ENCODE measurements around the gene CDK4.

Gene CDK4

DNA sequence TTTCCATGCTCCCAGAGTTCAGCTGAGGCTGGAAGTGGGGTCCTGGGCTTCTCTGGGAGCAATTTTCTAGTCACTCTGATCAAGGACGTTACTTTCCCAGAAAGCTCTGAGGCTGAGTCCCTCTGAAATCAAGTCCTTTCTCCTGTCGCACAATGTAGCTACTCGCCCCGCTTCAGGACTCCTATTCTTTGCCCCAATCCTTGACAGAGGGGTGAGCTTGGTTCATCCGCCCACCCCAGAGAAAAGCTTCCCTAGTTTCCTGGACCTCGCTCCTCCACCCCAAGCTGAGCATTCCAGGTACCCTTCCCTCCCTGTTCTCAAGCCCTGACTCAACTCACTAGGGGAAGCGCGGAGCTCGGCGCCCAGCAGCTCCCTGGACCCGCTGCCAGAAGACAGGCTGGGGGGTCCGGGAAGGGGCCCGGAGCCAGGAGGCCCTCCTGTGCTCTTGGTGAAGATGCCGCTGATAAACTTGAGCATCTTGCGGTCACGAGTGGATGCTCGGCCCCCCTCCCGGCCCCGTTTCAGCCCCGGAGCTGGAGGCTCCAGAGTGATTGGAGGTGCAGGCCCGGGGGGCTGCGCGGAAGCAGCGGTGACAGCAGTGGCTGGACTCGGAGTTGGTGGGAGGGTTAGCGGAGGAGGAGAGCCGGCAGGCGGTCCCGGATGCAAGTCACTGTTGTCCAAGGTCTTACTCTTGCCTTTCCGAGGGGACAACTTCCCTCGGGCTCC lies 15.2 kb downstream of the CDK4 start:
- no peak for DNase-seq

- DNase-seq = no peak
Observed at GRCh38 chr12:57735952-57736740, 16.0 kb downstream of the CDK4 start.

- DNase-seq = no peak
Observed at GRCh38 chr12:57735198-57735855, 16.8 kb downstream of the CDK4 start.

- DNase-seq = no peak
Observed at GRCh38 chr12:57734591-57734990, 17.5 kb downstream of the CDK4 start.

GRCh38 chr12:57733928-57734327 lies 18.2 kb downstream of the CDK4 start:
- no peak for DNase-seq

GRCh38 chr12:57732726-57733593 lies 19.1 kb downstream of the CDK4 start:
- no peak for DNase-seq

DNA sequence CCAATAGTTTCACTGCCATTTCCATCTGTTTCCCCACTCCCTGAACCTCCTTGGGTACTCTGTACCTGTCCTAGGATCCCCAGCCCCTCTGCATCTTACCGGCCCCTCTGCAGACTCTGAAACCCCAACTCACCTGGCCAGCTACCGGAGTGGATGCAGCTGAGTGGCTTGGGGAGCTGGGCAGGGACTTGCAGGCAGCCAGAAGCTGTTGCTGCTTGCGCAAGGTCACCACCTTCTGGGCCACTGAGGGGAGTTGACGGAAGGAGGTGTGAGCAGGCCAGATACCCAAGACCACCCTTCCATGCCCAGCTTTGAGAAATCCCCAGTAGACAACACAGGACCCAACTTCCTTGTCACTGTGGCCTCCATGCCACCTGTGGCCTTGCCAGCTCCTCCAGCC lies 19.8 kb downstream of the CDK4 start:
- DNase-seq = no peak

DNA sequence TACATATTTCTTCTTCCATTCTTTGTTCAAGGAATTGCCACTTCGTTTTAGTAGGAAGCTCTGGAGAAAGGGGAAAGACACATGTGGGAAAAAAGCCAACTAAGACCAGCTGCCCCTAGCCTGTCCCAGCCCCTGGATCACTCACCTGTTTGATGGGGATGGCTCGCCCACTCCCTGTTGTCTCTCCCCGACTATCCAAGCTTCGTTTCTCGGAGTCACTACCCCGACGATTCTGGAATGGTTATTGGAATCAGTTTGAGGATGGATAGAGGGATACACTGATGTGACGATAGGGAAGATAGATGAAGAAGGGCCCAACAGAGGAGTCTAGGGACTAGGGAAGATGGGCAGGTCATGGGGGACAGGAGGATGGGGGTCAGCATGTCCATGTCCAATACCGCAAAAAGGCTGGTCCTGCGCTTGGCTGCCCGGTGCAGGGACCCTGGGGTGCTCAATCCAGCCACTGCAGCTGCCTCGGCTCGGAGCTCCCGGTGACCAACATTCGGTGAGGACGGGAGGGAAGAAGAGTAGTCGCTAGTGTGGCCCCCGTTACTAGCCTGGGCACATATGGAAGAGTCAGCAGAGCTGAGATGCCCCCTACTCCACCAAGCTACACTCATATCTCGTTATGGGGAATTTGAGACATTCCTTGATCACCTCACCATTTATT lies 20.6 kb downstream of the CDK4 start:
- no peak for DNase-seq

GRCh38 chr12:57730336-57731067 lies 21.6 kb downstream of the CDK4 start:
- no peak for DNase-seq

DNA sequence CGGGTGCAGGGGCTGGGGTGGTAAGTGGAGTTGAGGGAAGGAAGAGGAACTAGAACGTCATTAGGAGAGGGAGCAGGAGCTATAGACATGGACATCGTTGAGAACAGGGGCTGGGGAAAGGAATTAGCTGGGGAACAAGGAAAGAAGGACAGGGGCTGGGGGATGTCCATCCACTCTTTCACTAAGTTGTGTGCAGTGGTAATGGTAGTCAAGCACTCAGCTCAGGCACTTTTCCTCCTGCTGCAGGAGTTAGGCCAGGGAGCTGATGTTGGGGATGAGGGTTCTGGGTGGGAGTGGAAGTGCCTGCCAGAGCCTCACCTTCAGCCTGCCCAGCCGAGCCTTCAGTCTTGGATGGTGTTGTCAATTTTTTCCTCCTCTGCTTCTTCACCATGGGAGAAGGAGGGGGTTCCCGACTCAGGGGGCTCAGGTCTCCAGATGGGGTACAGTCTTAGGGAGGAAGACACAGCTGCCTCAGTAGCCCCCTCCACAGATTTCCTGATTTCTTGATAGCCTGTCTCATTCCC lies 22.7 kb downstream of the CDK4 start:
- DNase-seq = no peak

GRCh38 chr12:57727758-57728395 lies 24.2 kb downstream of the CDK4 start:
- peak; percentile 36 for DNase-seq

GRCh38 chr12:57726884-57727757 lies 25.0 kb downstream of the CDK4 start:
- DNase-seq = peak; percentile 49

GRCh38 chr12:57726151-57726883 lies 25.8 kb downstream of the CDK4 start:
- DNase-seq = peak; percentile 81

DNA sequence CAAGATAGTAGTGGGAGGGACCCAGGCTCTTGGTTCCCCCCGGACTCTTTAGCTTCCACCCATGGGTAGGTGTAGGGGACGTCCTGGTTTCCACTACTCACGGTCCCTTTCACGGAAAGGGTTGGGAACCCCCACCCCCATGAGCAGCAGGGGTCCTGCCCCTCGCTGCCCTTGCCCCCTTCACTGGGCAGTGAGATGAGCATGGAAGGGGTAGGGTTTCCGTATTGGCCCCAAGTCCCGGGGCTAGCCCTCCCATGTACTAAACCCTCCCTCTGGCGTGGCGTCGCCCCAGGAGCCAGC lies 26.3 kb downstream of the CDK4 start:
- DNase-seq = no peak

DNA sequence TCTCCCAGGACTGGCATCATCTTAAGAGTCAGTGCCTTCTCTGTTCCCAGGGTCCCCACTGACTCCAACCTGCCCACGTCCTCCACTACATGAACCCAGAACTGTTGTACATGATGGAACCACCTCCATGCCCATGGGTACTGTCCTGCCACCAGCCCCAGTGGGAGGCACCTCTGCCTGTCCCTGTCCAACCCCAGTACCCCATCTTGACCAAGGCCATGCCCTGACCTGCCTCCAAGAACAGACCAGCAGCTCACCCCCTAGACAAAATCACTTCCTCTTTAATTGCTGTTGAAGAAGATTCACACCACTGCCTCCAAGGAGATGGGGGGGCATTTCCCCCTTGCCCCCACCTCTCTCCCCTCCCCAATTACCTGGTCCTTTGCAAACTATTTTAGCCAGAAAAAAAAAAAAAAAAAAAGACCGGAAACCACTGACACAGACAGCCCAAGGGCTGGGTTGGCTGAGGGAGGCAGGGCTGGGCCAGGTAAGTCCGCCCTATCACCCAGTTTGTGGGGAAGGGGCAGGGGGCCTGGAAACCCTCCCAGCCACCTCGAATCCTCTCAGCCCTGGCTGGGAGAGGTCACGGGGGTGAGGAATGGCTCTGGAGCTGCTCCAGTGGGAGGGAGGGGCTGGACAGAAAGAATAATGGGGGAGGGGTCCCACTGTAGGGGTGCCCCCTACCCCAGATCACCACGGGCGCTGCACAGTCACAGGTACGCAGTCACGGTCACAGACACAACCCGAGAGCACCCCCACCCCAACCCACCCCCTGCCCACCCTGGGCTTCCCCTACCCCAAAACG lies 27.0 kb downstream of the CDK4 start:
- no peak for DNase-seq

DNA sequence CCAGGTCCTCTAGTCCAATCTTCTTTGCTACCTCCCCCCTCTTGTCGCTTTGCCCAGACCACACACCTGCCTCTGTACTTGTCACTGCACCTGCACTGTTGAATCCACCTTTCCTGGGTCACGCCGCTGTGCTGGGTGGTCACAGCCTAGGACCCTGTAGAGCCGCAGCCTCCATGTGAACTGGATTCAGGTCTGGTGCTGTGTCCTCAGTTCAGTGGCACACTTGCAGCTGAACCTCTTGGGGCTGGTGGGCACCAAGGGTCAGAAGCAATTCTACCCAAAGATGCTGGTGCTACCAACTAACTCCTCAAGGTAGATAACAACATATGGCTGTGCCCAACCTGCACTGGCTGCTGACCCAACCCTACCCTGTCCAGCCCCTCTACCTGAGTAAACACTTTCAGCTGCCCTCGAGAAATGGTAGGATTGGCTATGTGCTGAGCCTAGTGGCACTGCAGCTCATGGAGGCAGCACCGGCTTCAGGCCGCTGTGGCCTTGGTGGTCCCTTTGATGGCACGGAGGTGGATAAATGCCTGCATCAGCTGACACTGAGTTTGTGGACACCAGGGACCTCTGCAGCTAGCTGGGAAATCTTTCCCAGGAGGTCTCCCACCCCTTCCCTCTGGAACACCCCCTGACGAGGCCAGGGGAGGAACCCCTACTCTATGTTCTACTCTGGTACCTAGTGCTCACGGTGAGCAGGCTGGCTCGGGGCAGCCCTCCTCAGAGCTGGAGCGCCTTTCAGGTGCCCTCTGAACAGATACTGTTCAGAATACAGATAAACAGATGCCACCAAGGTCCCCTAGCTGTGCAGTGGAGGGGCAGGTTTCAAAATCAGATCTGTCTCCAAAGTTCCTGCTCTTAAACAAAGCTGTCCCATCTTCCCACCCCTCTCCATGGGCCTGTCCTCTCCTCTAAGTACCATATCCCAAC lies 27.8 kb downstream of the CDK4 start:
- DNase-seq = no peak

GRCh38 chr12:57723630-57723962 lies 28.5 kb downstream of the CDK4 start:
- DNase-seq = no peak
